CD4-positive, alpha-beta T cell treated with Interleukin-10 for 1 hour (primary cell): ENCODE measurements around the gene KBTBD12.

Source experiments
- DNase-seq: peaks from one replicate; pipeline ENCODE4 v3.0.0-alpha.2; 2020

The KBTBD12 gene

DNA sequence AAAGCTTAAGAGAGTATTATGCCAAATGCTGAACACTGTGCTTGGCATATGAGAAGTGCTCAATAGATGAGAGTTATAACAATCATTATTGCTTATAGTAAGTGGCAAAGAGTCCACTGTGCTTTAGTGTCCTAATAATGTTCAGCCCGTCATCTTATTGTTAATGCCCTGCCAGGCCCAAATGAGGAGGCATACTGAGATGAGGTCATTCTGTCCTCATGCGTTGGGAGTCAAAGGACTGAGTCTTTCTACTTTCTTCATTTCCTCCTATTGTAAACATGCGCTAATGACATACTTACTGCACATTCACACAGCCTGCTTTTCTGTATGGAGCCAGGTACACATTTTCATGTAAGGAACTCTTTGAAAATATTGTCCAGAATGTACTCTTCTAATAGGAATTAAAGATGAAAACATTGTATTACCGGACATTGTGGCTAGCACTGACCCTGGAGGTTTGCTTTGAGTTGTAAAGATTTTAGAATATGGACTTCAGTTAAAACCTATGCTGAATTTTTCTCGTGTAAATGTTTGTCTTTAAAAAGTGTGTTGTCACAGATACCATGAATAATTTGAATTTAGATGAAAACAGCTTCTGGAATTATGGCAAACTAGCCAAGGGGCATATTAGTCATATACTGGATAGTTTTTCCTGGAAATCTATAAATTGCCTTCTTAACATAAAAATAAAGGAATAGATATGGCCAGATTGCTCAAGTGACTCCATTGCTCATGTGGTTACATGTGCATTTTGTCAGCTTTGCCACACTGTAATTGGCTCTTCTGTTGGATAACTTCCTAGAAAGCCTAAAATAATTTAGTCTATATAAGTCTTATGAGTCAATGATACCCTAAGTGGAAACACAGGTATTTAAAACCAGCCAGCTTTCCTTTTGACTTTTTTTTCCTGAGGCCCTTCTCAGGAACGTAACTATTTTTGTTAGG is 38.3 kb downstream of the KBTBD12 start:
- DNase-seq: no peak

DNA sequence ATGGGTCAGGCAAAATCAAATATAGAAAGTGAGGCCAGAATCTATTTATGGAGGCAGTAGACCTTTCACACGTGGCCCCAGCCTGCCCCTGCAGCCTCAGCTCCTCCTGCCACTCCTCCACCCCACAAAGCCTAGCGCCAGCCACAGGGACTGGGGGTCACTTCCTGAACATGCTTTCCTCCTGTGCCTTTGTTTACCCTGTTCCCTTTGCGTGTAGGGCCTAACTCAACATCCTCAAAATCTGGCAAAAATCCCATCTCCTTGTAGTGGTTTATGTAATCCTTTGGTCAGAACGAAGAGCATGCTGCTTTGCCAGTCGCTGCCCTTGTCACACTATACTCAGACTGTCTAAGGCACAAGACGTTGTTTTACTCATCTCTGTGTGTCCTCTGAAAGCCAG is 39.6 kb downstream of the KBTBD12 start:
- no peak for DNase-seq

DNA sequence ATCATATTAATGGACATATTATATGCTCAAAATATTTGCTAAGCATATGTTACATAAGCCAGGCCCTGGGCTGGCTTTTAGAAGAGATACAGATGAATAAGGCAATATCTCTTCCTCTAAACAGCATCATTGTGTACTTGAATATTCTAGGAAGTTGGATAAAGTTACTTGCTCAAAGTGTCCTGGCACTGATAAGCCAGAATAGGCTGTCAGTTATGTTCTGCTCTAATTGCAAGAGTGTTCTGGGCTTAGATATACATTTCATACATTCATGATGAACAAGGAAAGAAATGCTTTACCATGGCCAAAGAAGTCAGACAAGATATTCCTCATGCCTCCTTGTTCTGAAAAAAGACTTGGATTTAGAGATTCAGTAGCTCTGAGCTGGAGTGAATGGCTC is 40.7 kb downstream of the KBTBD12 start:
- no peak for DNase-seq

- DNase-seq: no peak
Measured at GRCh38 chr3:127959041-127959440, 44.0 kb downstream of the KBTBD12 start.

- no peak for DNase-seq
Measured at GRCh38 chr3:127959873-127960272, 44.8 kb downstream of the KBTBD12 start.

DNA sequence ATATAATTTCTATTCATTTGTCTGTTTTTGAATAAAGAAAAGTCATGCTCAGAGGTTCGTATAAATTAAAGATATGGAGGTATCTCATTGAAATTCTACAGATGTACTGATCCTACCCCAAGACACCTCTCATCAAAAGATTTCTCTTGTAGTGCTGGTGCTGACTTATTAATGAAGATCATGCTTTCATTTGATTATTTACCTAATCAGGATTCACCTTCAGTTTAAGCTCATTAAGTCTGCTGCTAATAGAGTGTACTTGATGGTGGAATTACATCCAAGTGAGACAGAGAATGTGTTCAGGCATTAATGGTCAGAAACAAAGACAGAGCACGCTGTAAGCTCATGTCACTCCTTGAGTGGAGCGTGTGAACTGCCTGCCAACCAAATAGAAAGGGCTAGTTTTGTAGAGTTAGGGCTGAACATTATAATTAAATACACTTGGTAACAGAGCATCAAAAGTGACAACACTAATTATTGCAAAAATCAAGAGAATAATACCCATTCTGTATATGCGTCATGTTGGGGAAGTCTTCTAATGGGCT is 45.5 kb downstream of the KBTBD12 start:
- no peak for DNase-seq

- DNase-seq: no peak
Measured at GRCh38 chr3:127961124-127961523, 46.1 kb downstream of the KBTBD12 start.

DNA sequence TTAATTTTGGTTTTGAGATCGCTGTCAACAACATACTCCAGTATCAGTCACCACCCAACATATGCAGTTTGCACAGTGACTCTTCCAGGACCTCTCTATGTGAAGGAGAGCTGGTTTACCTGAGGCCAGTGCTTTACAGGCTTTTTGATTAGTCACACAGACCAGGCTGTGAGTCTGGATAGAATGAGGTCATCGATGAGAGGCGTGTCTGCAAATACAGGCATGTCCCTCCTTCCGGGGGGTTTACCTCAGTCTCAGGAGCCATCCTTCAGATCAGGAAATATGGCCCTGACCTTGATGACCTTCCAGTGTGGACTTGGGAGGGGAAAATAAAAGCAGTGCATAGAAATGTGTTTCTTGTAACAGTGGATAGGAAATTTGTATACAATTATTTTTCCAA is 46.9 kb downstream of the KBTBD12 start:
- DNase-seq: no peak

- no peak for DNase-seq
Measured at GRCh38 chr3:127962937-127963336, 47.9 kb downstream of the KBTBD12 start.

- no peak for DNase-seq
Measured at GRCh38 chr3:127964053-127964452, 49.0 kb downstream of the KBTBD12 start.

GRCh38 chr3:127964816-127965215 is 49.8 kb downstream of the KBTBD12 start:
- no peak for DNase-seq

GRCh38 chr3:127967316-127967715 is 52.3 kb downstream of the KBTBD12 start:
- no peak for DNase-seq

DNA sequence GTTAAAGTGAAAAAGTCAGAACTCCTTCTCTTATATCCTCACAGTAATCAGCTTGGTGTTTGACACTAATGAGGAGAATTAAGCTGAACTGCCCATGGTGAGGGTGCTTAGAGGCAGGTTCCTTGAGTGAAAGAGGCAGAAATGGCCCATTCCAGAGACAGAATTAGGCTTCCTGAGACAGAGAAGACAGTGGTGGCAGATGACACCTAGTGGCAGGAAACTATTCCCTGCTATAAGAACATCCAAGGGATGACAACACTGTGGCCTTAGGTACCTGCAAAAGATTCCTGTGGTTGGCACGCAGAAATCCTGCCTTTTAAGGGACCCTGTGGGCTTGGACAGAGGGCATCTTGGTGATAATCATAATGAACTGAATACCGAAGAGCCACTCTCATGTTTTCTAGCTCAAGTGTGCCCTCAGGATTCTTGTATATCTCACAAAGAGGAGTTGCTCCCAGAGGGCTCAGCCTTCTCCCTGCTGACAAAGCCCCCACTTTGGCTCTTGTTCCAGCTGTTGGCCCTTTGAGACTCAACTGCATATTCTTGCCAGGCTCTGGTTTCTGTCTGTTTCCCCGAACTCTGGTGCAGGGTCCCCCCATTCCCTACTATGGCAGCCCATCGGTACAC is 56.0 kb downstream of the KBTBD12 start:
- DNase-seq: peak; percentile 31

GRCh38 chr3:127974226-127974625 is 59.2 kb downstream of the KBTBD12 start:
- DNase-seq: no peak

- DNase-seq: no peak
Measured at GRCh38 chr3:127975153-127976029, 60.4 kb downstream of the KBTBD12 start.

DNA sequence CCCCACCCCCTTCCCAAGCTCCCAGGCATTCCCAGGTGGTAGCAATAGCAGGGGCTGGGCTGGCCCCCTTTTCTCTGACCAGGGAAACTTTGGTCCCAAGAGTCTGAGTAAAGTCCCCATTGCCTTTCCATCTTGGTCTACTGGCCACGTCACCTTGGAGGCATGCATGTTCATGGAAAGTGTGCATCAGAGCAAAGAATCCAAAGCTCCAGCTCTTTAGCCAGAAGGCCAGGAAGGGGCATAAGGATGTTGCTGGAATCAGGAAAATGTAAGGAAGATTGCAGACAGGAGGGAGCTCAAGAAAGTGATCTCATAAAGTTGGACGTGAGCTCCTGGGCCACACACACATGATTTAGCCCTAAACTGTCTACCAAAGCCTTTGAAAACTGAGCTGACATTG is 63.6 kb downstream of the KBTBD12 start:
- DNase-seq: no peak

DNA sequence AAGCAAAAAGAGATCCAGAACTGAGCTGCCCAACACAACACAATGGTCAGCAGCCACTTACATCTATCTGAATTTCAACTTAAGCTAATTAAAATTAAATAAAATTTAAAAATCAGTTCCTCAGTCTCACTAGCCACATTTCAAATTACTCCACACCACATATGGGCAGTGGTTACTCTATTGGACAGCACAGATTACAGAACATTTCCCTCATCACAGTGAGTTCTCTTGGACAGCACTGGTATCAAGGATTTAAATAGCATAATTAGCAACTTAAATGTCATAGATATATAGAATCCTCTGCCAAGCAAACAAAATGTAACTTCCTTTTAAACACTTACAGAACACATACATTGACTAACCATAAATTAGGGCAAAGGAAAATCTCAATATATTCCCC is 64.4 kb downstream of the KBTBD12 start:
- DNase-seq: no peak

- DNase-seq: no peak
Measured at GRCh38 chr3:127981097-127981496, 66.1 kb downstream of the KBTBD12 start.

- DNase-seq: no peak
Measured at GRCh38 chr3:127982155-127982554, 67.1 kb downstream of the KBTBD12 start.

DNA sequence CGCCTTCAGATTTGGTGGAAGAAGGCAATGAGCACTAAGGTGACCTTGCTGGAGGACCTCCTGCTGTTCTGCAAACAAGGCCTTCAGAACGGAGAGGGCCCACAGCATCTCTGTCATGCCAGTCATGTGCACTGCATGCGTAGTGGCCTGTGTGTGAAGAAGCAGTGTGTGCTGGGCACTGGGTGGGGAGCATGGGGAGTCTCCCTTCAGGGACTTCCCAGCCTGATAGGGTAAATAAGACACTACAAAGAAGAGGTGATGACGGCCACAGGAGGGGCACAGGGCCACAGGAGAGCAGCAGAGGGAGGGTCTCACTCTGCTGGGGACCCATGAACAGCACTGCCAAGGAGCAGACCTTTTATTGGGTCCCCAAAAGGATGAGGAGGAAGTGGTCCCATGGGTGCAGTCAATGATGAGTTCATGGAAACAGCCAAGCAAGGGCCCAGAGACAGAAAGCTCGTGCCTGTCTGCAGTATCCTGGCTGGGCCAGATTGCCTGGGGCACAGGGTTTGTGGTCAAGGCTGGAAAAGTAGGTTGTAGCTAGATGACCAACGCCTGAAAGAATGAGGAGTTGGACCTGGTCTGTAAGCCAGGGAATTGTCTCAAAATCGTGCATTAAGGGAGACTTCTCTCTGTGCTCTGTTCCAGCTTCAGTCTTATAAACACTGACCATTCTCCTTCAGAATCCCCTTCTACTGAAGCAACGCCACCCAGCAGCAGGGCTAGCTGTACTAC is 69.4 kb downstream of the KBTBD12 start:
- no peak for DNase-seq

- no peak for DNase-seq
Measured at GRCh38 chr3:127985216-127985615, 70.2 kb downstream of the KBTBD12 start.

DNA sequence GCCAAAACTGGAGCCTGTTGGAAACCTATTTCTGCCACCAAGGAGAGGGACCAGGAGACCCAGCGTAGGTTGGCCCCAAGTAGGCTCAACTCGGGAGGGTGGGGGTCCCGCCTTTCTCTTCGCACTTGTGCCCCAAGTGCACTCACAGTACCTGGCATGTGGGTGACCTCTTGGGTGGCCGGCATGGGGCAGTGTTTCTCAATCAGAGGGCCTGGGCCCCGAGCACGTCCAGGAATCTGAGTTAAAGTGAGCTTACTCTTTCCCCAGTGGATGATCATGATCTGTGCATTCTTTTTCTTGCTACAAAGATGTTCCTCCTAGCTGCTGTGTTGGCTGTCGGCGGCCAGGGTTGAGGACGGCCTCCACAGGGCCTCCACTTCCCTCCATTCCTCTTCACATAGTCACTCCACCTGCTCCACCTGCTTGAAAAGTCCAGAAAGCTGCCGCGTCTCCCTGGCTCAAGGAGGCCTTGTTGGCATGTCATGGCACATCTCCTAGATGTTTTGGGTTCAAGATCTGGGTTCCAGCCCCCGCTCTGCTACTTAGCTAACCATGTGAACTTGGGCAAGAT is 70.7 kb downstream of the KBTBD12 start:
- DNase-seq: no peak
